OCI-LY1 (cell line): ENCODE measurements around the gene FBXL4.
"Not testable (repeated sequence)": the region's sequence is repeated elsewhere in the genome, so short reads cannot be mapped to it uniquely, and the experiment has no call there.

Source experiments
- H2AFZ ChIP-seq: fragments of 200-600 bp; sonication (generic), shearing (Covaris generic); 2 replicates; pipeline ENCODE4 v1.6.0; 2014; ENCODE audit warnings: antibody characterized with exemption, mild to moderate bottlenecking, low read length
- H3F3A ChIP-seq: fragments of 200-600 bp; sonication (generic), shearing (Covaris generic); 2 replicates; pipeline ENCODE4 v1.6.0; 2014; ENCODE audit warnings: mild to moderate bottlenecking, antibody characterized with exemption, low read length, moderate library complexity; ENCODE audit not compliant: insufficient read depth
- H3K27ac ChIP-seq: fragments of 200-600 bp; sonication (generic); 2 replicates; pipeline ENCODE4 v1.5.1; 2014; ENCODE audit warnings: low read length, mixed run types, mild to moderate bottlenecking, low read depth; ENCODE audit not compliant: poor library complexity, severe bottlenecking
- H3K27me3 ChIP-seq: fragments of 200-600 bp; sonication (generic); 2 replicates; pipeline ENCODE4 v1.6.0; 2014; ENCODE audit warnings: antibody characterized with exemption, mild to moderate bottlenecking, low read length, moderate library complexity; ENCODE audit not compliant: insufficient read depth
- H3K36me3 ChIP-seq: fragments of 200-600 bp; sonication (generic); 2 replicates; pipeline ENCODE4 v1.6.1; 2014; ENCODE audit warnings: mild to moderate bottlenecking, antibody characterized with exemption, low read length, moderate library complexity, mixed read lengths; ENCODE audit not compliant: insufficient read depth
- H3K4me1 ChIP-seq: fragments of 200-600 bp; sonication (generic); 2 replicates; pipeline ENCODE4 v1.5.1; 2014; ENCODE audit warnings: mild to moderate bottlenecking, low read length, moderate library complexity; ENCODE audit not compliant: insufficient read depth, severe bottlenecking
- H3K4me2 ChIP-seq: fragments of 200-600 bp; sonication (generic), shearing (Covaris generic); 2 replicates; pipeline ENCODE4 v1.6.1; 2014; ENCODE audit warnings: low read length
- H3K4me3 ChIP-seq: fragments of 200-600 bp; sonication (generic); 2 replicates; pipeline ENCODE4 v1.5.1; 2014; ENCODE audit warnings: low read length, low read depth, mild to moderate bottlenecking, mixed read lengths; ENCODE audit not compliant: poor library complexity, severe bottlenecking
- H3K79me2 ChIP-seq: fragments of 200-600 bp; shearing (Covaris generic); 2 replicates; pipeline ENCODE4 v1.6.1; 2016; ENCODE audit warnings: mixed run types, low read length, mixed read lengths; ENCODE audit not compliant: insufficient read depth
- H3K9ac ChIP-seq: fragments of 200-600 bp; sonication (generic), shearing (Covaris generic); 2 replicates; pipeline ENCODE4 v1.6.1; 2014; ENCODE audit warnings: mild to moderate bottlenecking, low read length, mixed read lengths
- H3K9me2 ChIP-seq: fragments of 200-600 bp; sonication (generic), shearing (Covaris generic); 2 replicates; pipeline ENCODE4 v1.6.1; 2014; ENCODE audit warnings: low read depth, mild to moderate bottlenecking, low read length, mixed read lengths
- H3K9me3 ChIP-seq: fragments of 200-600 bp; shearing (Covaris generic); 2 replicates; pipeline ENCODE4 v1.6.1; 2014; ENCODE audit warnings: low read length, mixed read lengths
- H4K20me1 ChIP-seq: fragments of 200-600 bp; sonication (generic), shearing (Covaris generic); 2 replicates; pipeline ENCODE4 v1.6.0; 2016; ENCODE audit warnings: mild to moderate bottlenecking, low read length; ENCODE audit not compliant: insufficient read depth
- EZH2 ChIP-seq: fragments of 200-600 bp; sonication (generic), shearing (Covaris generic); IDR thresholded peaks from 2 replicates; pipeline ENCODE4 v1.8.0; 2017; ENCODE audit warnings: borderline replicate concordance, mixed run types, mild to moderate bottlenecking, antibody characterized with exemption, low read length, moderate library complexity, mixed read lengths
- TF ChIP-seq, protein P1 (sequence below): fragments of 200-600 bp; sonication (generic), shearing (Covaris generic); IDR thresholded peaks from 2 replicates; pipeline ENCODE4 v1.5.1; 2017; ENCODE audit warnings: mild to moderate bottlenecking, antibody characterized with exemption, low read length, moderate library complexity, mixed read lengths

Gene FBXL4

DNA sequence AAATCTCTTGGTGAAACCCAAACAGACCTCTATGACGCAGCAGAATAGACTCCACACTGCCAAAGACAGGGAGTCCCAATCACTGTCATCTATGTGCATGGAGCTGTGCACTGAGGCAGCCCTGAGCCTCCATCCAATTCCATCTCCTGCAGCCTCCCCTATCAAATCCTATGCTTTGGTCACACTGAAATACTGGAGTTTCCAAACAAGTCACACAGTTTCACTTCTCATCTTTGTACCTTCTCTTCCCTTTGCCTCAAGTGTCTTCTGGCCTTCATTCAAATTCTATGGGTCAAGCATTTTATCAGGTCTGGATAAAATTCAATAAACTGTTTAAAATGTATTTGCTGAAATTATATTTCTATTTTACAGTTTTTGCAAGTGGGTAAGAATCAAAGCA lies 38.5 kb downstream of the FBXL4 start:
- peaks cover 29% of the 10 kb centered on the region for H3K36me3 ChIP-seq
- H2AFZ ChIP-seq = no peak overlapping the region
- H4K20me1 ChIP-seq = no peaks in the 10 kb centered on the region
- H3K4me1 ChIP-seq = no peaks in the 10 kb centered on the region
- no peaks in the 10 kb centered on the region for H3K27me3 ChIP-seq
- no peaks in the 10 kb centered on the region for H3K9me2 ChIP-seq
- no peaks in the 10 kb centered on the region for H3K9me3 ChIP-seq
- H3K9ac ChIP-seq = no peak overlapping the region
- no peak overlapping the region for H3K4me2 ChIP-seq
- no peaks in the 10 kb centered on the region for H3F3A ChIP-seq
- no peak for TF ChIP-seq EZH2
- TF ChIP-seq, protein P1, sequence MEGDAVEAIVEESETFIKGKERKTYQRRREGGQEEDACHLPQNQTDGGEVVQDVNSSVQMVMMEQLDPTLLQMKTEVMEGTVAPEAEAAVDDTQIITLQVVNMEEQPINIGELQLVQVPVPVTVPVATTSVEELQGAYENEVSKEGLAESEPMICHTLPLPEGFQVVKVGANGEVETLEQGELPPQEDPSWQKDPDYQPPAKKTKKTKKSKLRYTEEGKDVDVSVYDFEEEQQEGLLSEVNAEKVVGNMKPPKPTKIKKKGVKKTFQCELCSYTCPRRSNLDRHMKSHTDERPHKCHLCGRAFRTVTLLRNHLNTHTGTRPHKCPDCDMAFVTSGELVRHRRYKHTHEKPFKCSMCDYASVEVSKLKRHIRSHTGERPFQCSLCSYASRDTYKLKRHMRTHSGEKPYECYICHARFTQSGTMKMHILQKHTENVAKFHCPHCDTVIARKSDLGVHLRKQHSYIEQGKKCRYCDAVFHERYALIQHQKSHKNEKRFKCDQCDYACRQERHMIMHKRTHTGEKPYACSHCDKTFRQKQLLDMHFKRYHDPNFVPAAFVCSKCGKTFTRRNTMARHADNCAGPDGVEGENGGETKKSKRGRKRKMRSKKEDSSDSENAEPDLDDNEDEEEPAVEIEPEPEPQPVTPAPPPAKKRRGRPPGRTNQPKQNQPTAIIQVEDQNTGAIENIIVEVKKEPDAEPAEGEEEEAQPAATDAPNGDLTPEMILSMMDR = no peak
- H3K27ac ChIP-seq = no peak overlapping the region
- no peak overlapping the region for H3K4me3 ChIP-seq
- H3K79me2 ChIP-seq = no peaks in the 10 kb centered on the region

DNA sequence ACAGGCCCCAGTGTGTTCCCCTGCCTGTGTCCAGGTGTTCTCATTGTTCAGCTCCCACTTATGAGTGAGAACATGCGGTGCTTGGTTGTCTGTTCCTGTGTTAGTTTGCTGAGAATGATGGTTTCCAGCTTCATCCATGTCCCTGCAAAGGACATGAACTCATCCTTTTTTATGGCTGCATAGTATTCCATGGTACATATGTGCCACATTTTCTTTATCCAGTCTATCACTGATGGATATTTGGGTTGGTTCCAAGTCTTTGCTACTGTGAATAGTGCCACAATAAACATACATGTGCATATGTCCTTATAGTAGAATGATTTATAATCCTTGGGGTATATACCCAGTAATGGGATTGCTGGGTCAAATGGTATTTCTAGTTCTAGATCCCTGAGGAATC lies 41.4 kb downstream of the FBXL4 start:
- H3K9ac ChIP-seq, H3K4me1 ChIP-seq, H3K27me3 ChIP-seq, H2AFZ ChIP-seq, H3F3A ChIP-seq, H3K9me2 ChIP-seq, H3K4me2 ChIP-seq, H4K20me1 ChIP-seq, H3K79me2 ChIP-seq, H3K27ac ChIP-seq, H3K9me3 ChIP-seq, H3K4me3 ChIP-seq: not testable (repeated sequence)
- H3K36me3 ChIP-seq = peaks cover 56% of the 10 kb centered on the region

- H3K4me1 ChIP-seq = no peaks in the 10 kb centered on the region
- no peaks in the 10 kb centered on the region for H3K27me3 ChIP-seq
- H3K9me2 ChIP-seq = no peaks in the 10 kb centered on the region
- H2AFZ ChIP-seq = no peak overlapping the region
- no peaks in the 10 kb centered on the region for H4K20me1 ChIP-seq
- TF ChIP-seq, protein P1 = no peak
- TF ChIP-seq EZH2 = no peak
- no peak overlapping the region for H3K27ac ChIP-seq
- H3K9me3 ChIP-seq = no peaks in the 10 kb centered on the region
- H3K79me2 ChIP-seq = no peaks in the 10 kb centered on the region
- no peak overlapping the region for H3K9ac ChIP-seq
- peaks cover 62% of the 10 kb centered on the region for H3K36me3 ChIP-seq
- no peak overlapping the region for H3K4me3 ChIP-seq
- no peak overlapping the region for H3K4me2 ChIP-seq
- H3F3A ChIP-seq = no peaks in the 10 kb centered on the region
Measured at GRCh38 chr6:98905759-98906158, 42.0 kb downstream of the FBXL4 start.

DNA sequence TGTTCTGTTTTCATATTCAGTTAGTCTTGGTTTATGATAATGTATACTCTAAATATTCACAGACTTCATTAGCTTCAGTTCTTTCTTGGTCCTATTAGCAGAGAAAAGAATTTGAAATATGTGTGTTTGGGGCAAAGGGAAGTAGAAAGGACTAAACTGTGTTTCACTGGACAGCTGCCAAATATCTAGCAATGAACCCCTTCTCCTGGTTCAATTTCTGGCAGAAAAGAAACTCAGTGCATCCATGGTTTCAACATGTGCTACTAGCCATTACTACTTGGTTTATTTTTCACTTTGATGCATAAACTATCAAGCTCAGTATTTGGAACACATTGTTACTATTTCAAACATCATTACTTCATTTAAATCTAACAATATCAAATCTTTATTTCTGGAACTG lies 43.6 kb downstream of the FBXL4 start:
- H3K4me1 ChIP-seq = no peaks in the 10 kb centered on the region
- no peaks in the 10 kb centered on the region for H3K79me2 ChIP-seq
- no peaks in the 10 kb centered on the region for H3F3A ChIP-seq
- no peak for TF ChIP-seq EZH2
- TF ChIP-seq, protein P1 = no peak
- no peak overlapping the region for H3K4me2 ChIP-seq
- no peak overlapping the region for H3K4me3 ChIP-seq
- no peak overlapping the region for H2AFZ ChIP-seq
- H3K36me3 ChIP-seq = peaks cover 77% of the 10 kb centered on the region
- no peaks in the 10 kb centered on the region for H4K20me1 ChIP-seq
- no peaks in the 10 kb centered on the region for H3K9me3 ChIP-seq
- no peaks in the 10 kb centered on the region for H3K27me3 ChIP-seq
- no peak overlapping the region for H3K9ac ChIP-seq
- no peak overlapping the region for H3K27ac ChIP-seq
- H3K9me2 ChIP-seq = no peaks in the 10 kb centered on the region
